K562 (cell line): ENCODE results near the gene UBN2. TPM values are rescaled to one million over a fixed set of nuclear protein-coding genes. Genes with fewer than 3 reads are reported as not detected.
A peak's percentile ranks its signal among the peaks of the same experiment; 100 is the strongest.

Experiments used
- AFF1 ChIP-seq, 2 experiments: fragments of 450-650 bp; IDR thresholded peaks; 2 replicates each; pipeline ENCODE4 v1.6.1; 2018; ENCODE audit warnings: mild to moderate bottlenecking in 2 of 2, low read depth in 1 of 2; ENCODE audit not compliant: partially characterized antibody in 2 of 2
- ERF ChIP-seq: fragments of 450-650 bp; formaldehyde crosslinking; IDR thresholded peaks from 2 replicates; pipeline ENCODE4 v1.4.0; 2020; ENCODE audit warnings: mild to moderate bottlenecking, mixed read lengths
- HEY1 ChIP-seq: fragments of 250-450 bp; sonication (Bioruptor Pico); IDR thresholded peaks from 2 replicates; pipeline ENCODE4 v1.5.0; 2020; ENCODE audit warnings: mild to moderate bottlenecking, moderate library complexity, borderline replicate concordance
- POLR2AphosphoS5 ChIP-seq: IDR thresholded peaks from 2 replicates; pipeline ENCODE4 v1.6.1; 2011; ENCODE audit warnings: mild to moderate bottlenecking, low read depth, low read length, moderate library complexity; ENCODE audit not compliant: control insufficient read depth, insufficient read depth
- YY1 ChIP-seq, 3 experiments: IDR thresholded peaks; 2 replicates each; pipeline ENCODE4 v1.6.1; 2011; ENCODE audit warnings: low read length in 2 of 3, mild to moderate bottlenecking in 2 of 3, moderate library complexity in 2 of 3, borderline replicate concordance in 1 of 3, control low read depth in 1 of 3, low read depth in 1 of 3; ENCODE audit not compliant: insufficient read depth in 3 of 3, insufficient replicate concordance in 2 of 3, control insufficient read depth in 1 of 3, insufficient read length in 1 of 3; ENCODE audit errors: extremely low read depth in 1 of 3
- ZC3H4 ChIP-seq: sonication (generic); formaldehyde crosslinking; IDR thresholded peaks from 2 replicates; pipeline ENCODE4 v1.9.0; 2021; ENCODE audit warnings: missing genetic modification reagents, borderline replicate concordance
- ZNF280B ChIP-seq: fragments of 250-450 bp; sonication (Bioruptor Pico); IDR thresholded peaks from 2 replicates; pipeline ENCODE4 v1.5.1; 2021; ENCODE audit warnings: mild to moderate bottlenecking
- ZNF324 ChIP-seq: fragments of 250-450 bp; sonication (Bioruptor Pico); IDR thresholded peaks from 2 replicates; pipeline ENCODE4 v1.4.0; 2020; ENCODE audit warnings: mild to moderate bottlenecking
- ZNF407 ChIP-seq: fragments of 450-650 bp; IDR thresholded peaks from 2 replicates; pipeline ENCODE4 v1.6.1; 2016; ENCODE audit warnings: low read depth
- ZNF583 ChIP-seq: fragments of 250-450 bp; sonication (Bioruptor Pico); IDR thresholded peaks from 2 replicates; pipeline ENCODE4 v1.4.0; 2020
- polyA plus RNA-seq, 8 experiments: library from polyadenylated mRNA; depleted of rRNA in 4 of 8; stranded (reverse) in 5 of 8; unstranded in 3 of 8; fragments of >200 nt; fragmentation: Nextera tagmentation in 2 of 8; fragmentation: Illumina TruSeq in 1 of 8; extraction: Ambion mirVana in 2 of 8; extraction: Trizol in 1 of 8; gene quantifications; 2 replicates each; pipeline versions ENCODE4 v1.2.1 to v1.2.3, GENCODE V29; 2011 to 2014; ENCODE audit warnings: inconsistent platforms in 1 of 8, missing spikeins in 1 of 8
- total RNA-seq, 7 experiments: library from RNA; depleted of rRNA in 6 of 7; stranded (reverse); fragments of >200 nt in 6 of 7; fragmentation: Illumina TruSeq in 2 of 7; extraction: Trizol in 2 of 7; gene quantifications; 2 replicates each; pipeline versions ENCODE4 v1.2.1 to v1.2.3, GENCODE V29; 2011 to 2021; ENCODE audit warnings: low replicate concordance in 1 of 7
- TF ChIP-seq, protein P1 (sequence below): sonication (generic); formaldehyde crosslinking; IDR thresholded peaks from 2 replicates; pipeline ENCODE4 v1.8.1; 2023; ENCODE audit warnings: mild to moderate bottlenecking, missing genetic modification reagents

Gene UBN2
- total and polyA plus RNA-seq, 9 of the 15 experiments (the other 6 are each of a cell fraction or from before 2014, with no cell fraction given) = 1.2 to 19.5 (median 9.9) TPM

- TF ChIP-seq AFF1 (IDR thresholded peaks at IDR 0.05; ENCODE audit: low read depth in 1 of 2, partially characterized antibody in 2 of 2) (no peak), ZNF280B (CRISPR knock-in tag) (no peak), ERF (CRISPR knock-in tag) (peak; percentile 78; the same call in 1 of the 2 replicates), ZNF583 (CRISPR knock-in tag) (peak; percentile 53; the same call in 1 of the 2 replicates), ZC3H4 (CRISPR knock-in tag) (peak; percentile 78; the same call in 1 of the 2 replicates), YY1 (IDR thresholded peaks at IDR 0.05; ENCODE audit: borderline replicate concordance in 1 of 3, control insufficient read depth in 1 of 3, extremely low read depth in 1 of 3, insufficient read depth in 3 of 3, insufficient read length in 1 of 3, insufficient replicate concordance in 2 of 3, low read depth in 1 of 3, low read length in 2 of 3) (peak in 1 of 3 experiments; percentile 85), HEY1 (0 out of 2 replicates have a peak, but pooled peaks have one; percentile 33), POLR2AphosphoS5 (peak; percentile 6), ZNF324 (CRISPR knock-in tag) (0 out of 2 replicates have a peak, but pooled peaks have one; percentile 21), ZNF407 (no peak)
- TF ChIP-seq, protein P1, sequence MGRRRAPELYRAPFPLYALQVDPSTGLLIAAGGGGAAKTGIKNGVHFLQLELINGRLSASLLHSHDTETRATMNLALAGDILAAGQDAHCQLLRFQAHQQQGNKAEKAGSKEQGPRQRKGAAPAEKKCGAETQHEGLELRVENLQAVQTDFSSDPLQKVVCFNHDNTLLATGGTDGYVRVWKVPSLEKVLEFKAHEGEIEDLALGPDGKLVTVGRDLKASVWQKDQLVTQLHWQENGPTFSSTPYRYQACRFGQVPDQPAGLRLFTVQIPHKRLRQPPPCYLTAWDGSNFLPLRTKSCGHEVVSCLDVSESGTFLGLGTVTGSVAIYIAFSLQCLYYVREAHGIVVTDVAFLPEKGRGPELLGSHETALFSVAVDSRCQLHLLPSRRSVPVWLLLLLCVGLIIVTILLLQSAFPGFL = 0 out of 2 replicates have a peak, but pooled peaks have one; percentile 2
Measured at GRCh38 chr7:139341776-139342226, 110.8 kb downstream of the UBN2 start (continued).
